CD14-positive monocyte (primary cell): ENCODE results near the gene TLR6. TPM values are rescaled to one million over a fixed set of nuclear protein-coding genes. Genes with fewer than 3 reads are reported as not detected.

ENCODE experiments used
- DNase-seq, 3 donors: peaks; one replicate each; pipeline ENCODE4 v3.0.0-alpha.2; 2011 to 2022
- H2AFZ ChIP-seq: 2 replicates; pipeline ENCODE4 v1.6.0; 2012; ENCODE audit warnings: mild to moderate bottlenecking, low read depth, low read length, inconsistent platforms; ENCODE audit not compliant: insufficient read depth, poor library complexity, severe bottlenecking
- H3K27ac ChIP-seq, 2 donors: 1 replicate in 1 of 2; 2 replicates in 1 of 2; pipeline ENCODE4 v1.5.1; 2012 to 2013; ENCODE audit warnings: low read length in 2 of 2, control low read depth in 1 of 2, inconsistent platforms in 1 of 2, low read depth in 1 of 2, mild to moderate bottlenecking in 1 of 2
- H3K27me3 ChIP-seq, 2 donors: one replicate each; pipeline versions ENCODE4 v1.6.0 to v1.6.1; 2011 to 2013; ENCODE audit warnings: low read length in 2 of 2; ENCODE audit not compliant: control insufficient read depth in 2 of 2, insufficient read depth in 2 of 2
- H3K36me3 ChIP-seq, 2 donors: replicated peaks in 1 of 2; 1 replicate in 1 of 2; 2 replicates in 1 of 2; pipeline versions ENCODE4 v1.5.1 to v1.6.1; 2012 to 2013; ENCODE audit warnings: low read length in 2 of 2, control low read depth in 1 of 2, inconsistent platforms in 1 of 2, mild to moderate bottlenecking in 1 of 2; ENCODE audit not compliant: insufficient read depth in 2 of 2, control insufficient read depth in 1 of 2
- H3K4me1 ChIP-seq, 2 donors: 1 replicate in 1 of 2; 2 replicates in 1 of 2; pipeline versions ENCODE4 v1.5.1 to v1.6.1; 2012 to 2013; ENCODE audit warnings: low read length in 2 of 2, control low read depth in 1 of 2, inconsistent platforms in 1 of 2, mild to moderate bottlenecking in 1 of 2, moderate library complexity in 1 of 2; ENCODE audit not compliant: insufficient read depth in 2 of 2, control insufficient read depth in 1 of 2
- H3K4me2 ChIP-seq: replicated peaks from 2 replicates; pipeline ENCODE3; 2012; ENCODE audit warnings: low read length, moderate library complexity, mild to moderate bottlenecking; ENCODE audit not compliant: poor library complexity, severe bottlenecking; ENCODE audit errors: extremely low read depth
- H3K4me3 ChIP-seq, 3 experiments: fragments of 200-600 bp in 1 of 3; sonication (generic) in 1 of 3; replicated peaks in 1 of 3; 1 replicate in 2 of 3; 2 replicates in 1 of 3; pipeline ENCODE4 v1.5.1; 2011 to 2013; ENCODE audit warnings: low read length in 3 of 3, mild to moderate bottlenecking in 3 of 3, control low read depth in 2 of 3, low read depth in 2 of 3, inconsistent platforms in 1 of 3, moderate library complexity in 1 of 3
- H3K79me2 ChIP-seq: 2 replicates; pipeline ENCODE4 v1.6.0; 2012; ENCODE audit warnings: mild to moderate bottlenecking, control low read depth, inconsistent platforms, low read length, moderate library complexity; ENCODE audit not compliant: insufficient read depth
- H3K9ac ChIP-seq: 2 replicates; pipeline ENCODE4 v1.6.0; 2017; ENCODE audit warnings: low read length, mild to moderate bottlenecking; ENCODE audit not compliant: insufficient read depth, poor library complexity, severe bottlenecking
- H3K9me3 ChIP-seq, 2 donors: replicated peaks in 1 of 2; 1 replicate in 1 of 2; 2 replicates in 1 of 2; pipeline versions ENCODE4 v1.5.1 to v1.6.1; 2012 to 2013; ENCODE audit warnings: low read length in 2 of 2, control low read depth in 1 of 2; ENCODE audit not compliant: control insufficient read depth in 1 of 2, insufficient read depth in 1 of 2
- H4K20me1 ChIP-seq: 2 replicates; pipeline ENCODE4 v1.6.0; 2012; ENCODE audit warnings: mild to moderate bottlenecking, low read length, control low read depth, moderate library complexity; ENCODE audit not compliant: insufficient read depth
- H3K27ac Mint-ChIP-seq, 7 donors: one replicate each; pipeline ENCODE4 v1.8.0; 2020; ENCODE audit warnings: mild to moderate bottlenecking in 7 of 7, mixed read lengths in 7 of 7, moderate library complexity in 6 of 7, inconsistent platforms in 2 of 7
- H3K27me3 Mint-ChIP-seq, 3 donors: one replicate each; pipeline ENCODE4 v1.8.0; 2021 to 2022; ENCODE audit warnings: low read depth in 3 of 3, mild to moderate bottlenecking in 3 of 3, mixed read lengths in 3 of 3, moderate library complexity in 3 of 3, inconsistent platforms in 1 of 3
- H3K36me3 Mint-ChIP-seq, 2 donors: one replicate each; pipeline ENCODE4 v1.8.0; 2020; ENCODE audit warnings: mixed read lengths in 2 of 2, inconsistent platforms in 1 of 2, mild to moderate bottlenecking in 1 of 2
- H3K4me1 Mint-ChIP-seq: one replicate; pipeline ENCODE4 v1.8.0; 2020; ENCODE audit warnings: mild to moderate bottlenecking, mixed read lengths
- H3K4me3 Mint-ChIP-seq, 2 donors: one replicate each; pipeline ENCODE4 v1.8.0; 2020; ENCODE audit warnings: mild to moderate bottlenecking in 2 of 2, mixed read lengths in 2 of 2, moderate library complexity in 1 of 2
- H3K9me3 Mint-ChIP-seq, 7 donors: one replicate each; pipeline ENCODE4 v1.8.0; 2020 to 2022; ENCODE audit warnings: mixed read lengths in 7 of 7, mild to moderate bottlenecking in 6 of 7, moderate library complexity in 6 of 7, inconsistent platforms in 2 of 7
- CTCF ChIP-seq: fragments of 200-600 bp; IDR thresholded peaks from one replicate; pipeline ENCODE4 v1.8.0; 2022; ENCODE audit warnings: antibody characterized with exemption, mild to moderate bottlenecking
- WGBS: methylation state at CpG from one replicate; pipeline ENCODE4 v1.1.5; 2013; ENCODE audit warnings: missing lambda C conversion rate; ENCODE audit not compliant: insufficient coverage; 5-methylcytosine and 5-hydroxymethylcytosine counted together
- intact Hi-C, 2 donors: fragments of 100-400 bp; cut with micrococcal nuclease; formaldehyde crosslinking; loops; one replicate each; pipeline versions ENCODE4 v1.15.0 to v1.15.1; 2023
- polyA plus RNA-seq, 3 donors: library from polyadenylated mRNA; depleted of rRNA in 1 of 3; unstranded in 2 of 3; stranded (reverse) in 1 of 3; fragments of 300-500 nt in 2 of 3; fragments of >200 nt in 1 of 3; fragmentation: Illumina TruSeq in 2 of 3; gene quantifications; 1 replicate in 2 of 3; 2 replicates in 1 of 3; pipeline ENCODE4 v1.2.3, GENCODE V29; 2012 to 2021

Gene TLR6
- polyA plus RNA-seq, 3 donors: 7.7 to 12.7 (median 11.5) TPM

- peaks cover 0 to 18% (median 9%) of the 10 kb centered on the region in 7 donors for H3K9me3 Mint-ChIP-seq
Observed at GRCh38 chr4:38803833-38804653, 52.6 kb downstream of the TLR6 start.

More at GRCh38 chr4:38803833-38804653, 52.6 kb downstream of the TLR6 start:
- Mint-ChIP-seq H3K27me3 (no peaks in the 10 kb centered on the region), H3K4me3 (peak overlapping the region; percentile 83 to 95), H3K36me3 (peaks cover 40 to 43% of the 10 kb centered on the region in 2 donors), H3K27ac (peak overlapping the region; percentile 90 to 97 (median 95)), H3K4me1 (peaks cover 63% of the 10 kb centered on the region)
- peaks cover 59 to 72% of the 10 kb centered on the region in 2 donors for H3K4me1 ChIP-seq
- H3K79me2 ChIP-seq: peaks cover 60% of the 10 kb centered on the region
- no peaks in the 10 kb centered on the region for H3K27me3 ChIP-seq
- H3K4me2 ChIP-seq: peak overlapping the region; percentile 85
- DNase-seq: no peak
- no peak for TF ChIP-seq CTCF
- H3K4me3 ChIP-seq: peak overlapping the region; percentile 66 to 100 (median 98)
- H3K36me3 ChIP-seq: peaks cover 38 to 43% of the 10 kb centered on the region in 2 donors
- peak overlapping the region; percentile 78 for H3K9ac ChIP-seq
- peaks cover 3 to 14% of the 10 kb centered on the region in 2 donors for H3K9me3 ChIP-seq
- peak overlapping the region in 1 of 2 donors; percentile 89 for H3K27ac ChIP-seq
- H4K20me1 ChIP-seq: peaks cover 36% of the 10 kb centered on the region
- peak overlapping the region; percentile 63 for H2AFZ ChIP-seq
- whole genome bisulfite sequencing: no CpG with 5 or more reads among the region's 6 CpGs
- intact Hi-C loops: loop anchor here (1.0 to 10.0 kb wide), 3 partner anchors 43 to 53 kb away; partner anchors contain the start of gene TLR6 (in 1 of the 2)
